ENCODE data around the gene CD247. TPM values are rescaled to one million over a fixed set of nuclear protein-coding genes. Genes with fewer than 3 reads are reported as not detected.

The CD247 gene
- polyA plus RNA-seq, 1 experiment = not detected

GRCh38 chr1:167514288-167514687 is 4.0 kb downstream of the CD247 start:
- peaks cover 6% of the 10 kb centered on the region for H3K27me3 ChIP-seq (ENCODE audit: control insufficient read depth, insufficient read depth, low read length)
- no peak for DNase-seq (ENCODE audit: low read depth, low spot score)
- ChIA-PET POLR2A (no interaction called here), CTCF (interaction anchor here (2.3 kb wide), 1 partner anchor 27 kb away, joined by 8 read pairs; no protein-coding TSS in a partner anchor)
- no peaks in the 10 kb centered on the region for H3K9me3 ChIP-seq (ENCODE audit: control insufficient read depth, insufficient read depth, low read length)
- no peak overlapping the region for H3K4me3 ChIP-seq (ENCODE audit: low read depth, low read length)
- TF ChIP-seq CTCF (IDR thresholded peaks at IDR 0.05; ENCODE audit: low read depth, low read length) = no peak
- no peak overlapping the region for H3K27ac ChIP-seq (ENCODE audit: low read depth, low read length)

GRCh38 chr1:167512046-167512654 is 6.2 kb downstream of the CD247 start:
- TF ChIP-seq CTCF (IDR thresholded peaks at IDR 0.05; ENCODE audit: low read depth, low read length) = no peak
- CTCF ChIA-PET = no interaction called here

GRCh38 chr1:167511374-167511986 is 6.8 kb downstream of the CD247 start:
- H3K27me3 ChIP-seq (ENCODE audit: control insufficient read depth, insufficient read depth, low read length) = peaks cover 6% of the 10 kb centered on the region
- TF ChIP-seq CTCF (IDR thresholded peaks at IDR 0.05; ENCODE audit: low read depth, low read length) = no peak
- H3K27ac ChIP-seq (ENCODE audit: low read depth, low read length) = no peak overlapping the region
- ChIA-PET CTCF (no interaction called here), POLR2A (no interaction called here)
- H3K9me3 ChIP-seq (ENCODE audit: control insufficient read depth, insufficient read depth, low read length) = no peaks in the 10 kb centered on the region
- no peak for DNase-seq (ENCODE audit: low read depth, low spot score)
- no peak overlapping the region for H3K4me3 ChIP-seq (ENCODE audit: low read depth, low read length)

More at GRCh38 chr1:167512046-167512654, 6.2 kb downstream of the CD247 start:
- Histone ChIP-seq H3K27me3 (ENCODE audit: control insufficient read depth, insufficient read depth, low read length) (peaks cover 6% of the 10 kb centered on the region), H3K9me3 (ENCODE audit: control insufficient read depth, insufficient read depth, low read length) (no peaks in the 10 kb centered on the region), H3K4me3 (ENCODE audit: low read depth, low read length) (no peak overlapping the region), H3K27ac (ENCODE audit: low read depth, low read length) (no peak overlapping the region)
- POLR2A ChIA-PET = no interaction called here
- DNase-seq (ENCODE audit: low read depth, low spot score) = no peak

- H3K9me3 ChIP-seq (ENCODE audit: control insufficient read depth, insufficient read depth, low read length) = no peaks in the 10 kb centered on the region
- no peak overlapping the region for H3K27ac ChIP-seq (ENCODE audit: low read depth, low read length)
- no peak overlapping the region for H3K4me3 ChIP-seq (ENCODE audit: low read depth, low read length)
- H3K27me3 ChIP-seq (ENCODE audit: control insufficient read depth, insufficient read depth, low read length) = peaks cover 6% of the 10 kb centered on the region
- no peak for TF ChIP-seq CTCF (IDR thresholded peaks at IDR 0.05; ENCODE audit: low read depth, low read length)
- CTCF ChIA-PET = no interaction called here
- POLR2A ChIA-PET = no interaction called here
- DNase-seq (ENCODE audit: low read depth, low spot score) = no peak
These were observed 7.4 kb downstream of the CD247 start for GRCh38 chr1:167510881-167511280.

GRCh38 chr1:167510244-167510643 is 8.1 kb downstream of the CD247 start:
- ChIA-PET CTCF (no interaction called here), POLR2A (no interaction called here)
- no peak for TF ChIP-seq CTCF (IDR thresholded peaks at IDR 0.05; ENCODE audit: low read depth, low read length)
- Histone ChIP-seq H3K4me3 (ENCODE audit: low read depth, low read length) (no peak overlapping the region), H3K27ac (ENCODE audit: low read depth, low read length) (no peak overlapping the region), H3K9me3 (ENCODE audit: control insufficient read depth, insufficient read depth, low read length) (no peaks in the 10 kb centered on the region), H3K27me3 (ENCODE audit: control insufficient read depth, insufficient read depth, low read length) (peaks cover 9% of the 10 kb centered on the region)
- DNase-seq (ENCODE audit: low read depth, low spot score) = no peak

All from AG04450 (cell line).